H1 (cell line): ENCODE results near the gene MAP1LC3A. TPM values are rescaled to one million over a fixed set of nuclear protein-coding genes. Genes with fewer than 3 reads are reported as not detected.

ENCODE experiments used
- MAFK ChIP-seq: IDR thresholded peaks from 2 replicates; pipeline ENCODE4 v1.6.1; 2012; ENCODE audit warnings: low read depth, mild to moderate bottlenecking, improper control_type of control experiment, low read length
- MAX ChIP-seq: IDR thresholded peaks from 2 replicates; pipeline ENCODE4 v1.6.1; 2012; ENCODE audit warnings: inconsistent platforms
- POLR2A ChIP-seq, 2 experiments: IDR thresholded peaks; 1 replicate in 1 of 2; 2 replicates in 1 of 2; pipeline ENCODE4 v1.6.1; 2011; ENCODE audit warnings: low read depth in 2 of 2, low read length in 2 of 2, mild to moderate bottlenecking in 2 of 2; ENCODE audit errors: control extremely low read depth in 1 of 2
- RAD21 ChIP-seq, 2 experiments: IDR thresholded peaks in 1 of 2; conservative IDR thresholded peaks in 1 of 2; 2 replicates each; pipeline ENCODE4 v1.6.1; 2011; ENCODE audit warnings: low read depth in 2 of 2, low read length in 2 of 2, improper control_type of control experiment in 1 of 2, inconsistent platforms in 1 of 2, mild to moderate bottlenecking in 1 of 2, moderate library complexity in 1 of 2
- RNF2 ChIP-seq: fragments of 200-900, 300-1000 bp; sonication (generic); IDR thresholded peaks from 2 replicates; pipeline ENCODE4 v1.7.1; 2016; ENCODE audit warnings: borderline replicate concordance, low read depth, mild to moderate bottlenecking, antibody characterized with exemption, low read length; ENCODE audit not compliant: poor library complexity, severe bottlenecking; ENCODE audit errors: missing control alignments
- SIRT6 ChIP-seq: IDR thresholded peaks from one replicate; pipeline ENCODE4 v1.7.1; 2012; ENCODE audit warnings: low read length, inconsistent platforms
- polyA plus RNA-seq, 7 experiments: library from polyadenylated mRNA; depleted of rRNA in 3 of 7; stranded (reverse) in 5 of 7; unstranded in 2 of 7; fragments of >200 nt in 5 of 7; fragments of 200-250 nt in 2 of 7; gene quantifications; 1 replicate in 5 of 7; 2 replicates in 1 of 7; 4 replicates in 1 of 7; pipeline versions ENCODE4 v1.2.1 to v1.2.3, GENCODE V29; 2011 to 2013; ENCODE audit warnings: missing spikeins in 2 of 7, mixed read lengths in 2 of 7
- total RNA-seq: library from RNA; stranded (reverse); fragmentation: NEBNext Ultra II Directional; extraction: Animal tissue kit (Norgen Biotek cat#: 25700); gene quantifications from 2 replicates; pipeline ENCODE4 v1.2.1, GENCODE V29; 2021

Gene MAP1LC3A
- total and polyA plus RNA-seq, 2 of the 8 experiments (the other 6 are each of a cell fraction or from before 2014, with no cell fraction given): 5.0 to 6.1 TPM

GRCh38 chr20:34560614-34561013, 2.1 kb downstream of the MAP1LC3A start (continued):
- no peak for TF ChIP-seq RNF2
- no peak for TF ChIP-seq RAD21 (IDR thresholded peaks at IDR 0.05 in 1 of 2, conservative IDR thresholded peaks at IDR 0.05 in 1 of 2; ENCODE audit: low read depth in 2 of 2, low read length in 2 of 2)
- TF ChIP-seq SIRT6: no peak
- no peak for TF ChIP-seq MAX
- TF ChIP-seq POLR2A (IDR thresholded peaks at IDR 0.05; ENCODE audit: control extremely low read depth in 1 of 2, low read depth in 2 of 2, low read length in 2 of 2): no peak
- no peak for TF ChIP-seq MAFK
